Measurements from ENCODE around the gene CYP3A5. TPM values are rescaled to one million over a fixed set of nuclear protein-coding genes. Genes with fewer than 3 reads are reported as not detected.

Gene CYP3A5
- total and polyA plus RNA-seq, 2 of the 13 experiments (the other 11 are each of a cell fraction or from before 2014, with no cell fraction given), result 5.7 to 9.3 TPM

- TF ChIP-seq CREB3 (CRISPR knock-in tag; IDR thresholded peaks at IDR 0.05) (0 out of 2 replicates have a peak, but pooled peaks have one; percentile 84), ZSCAN12 (CRISPR knock-in tag; IDR thresholded peaks at IDR 0.05) (no peak; the same call in 1 of the 2 replicates), ATF6 (CRISPR knock-in tag; conservative IDR thresholded peaks at IDR 0.05) (0 out of 2 replicates have a peak, but pooled peaks have one; percentile 41), MIXL1 (CRISPR knock-in tag; IDR thresholded peaks at IDR 0.05) (0 out of 2 replicates have a peak, but pooled peaks have one; percentile 11), ZFP90 (CRISPR knock-in tag; IDR thresholded peaks at IDR 0.05; ENCODE audit: borderline replicate concordance) (peak; percentile 90; the same call in 1 of the 2 replicates), NR2F6 (IDR thresholded peaks at IDR 0.05) (no peak), NR2F6 (CRISPR knock-in tag; IDR thresholded peaks at IDR 0.05) (peak; percentile 47), ZNF232 (CRISPR knock-in tag; IDR thresholded peaks at IDR 0.05; ENCODE audit: borderline replicate concordance) (no peak), ISL2 (CRISPR knock-in tag; IDR thresholded peaks at IDR 0.05) (peak; percentile 70), SMYD3 (CRISPR knock-in tag; IDR thresholded peaks at IDR 0.05) (0 out of 2 replicates have a peak, but pooled peaks have one; percentile 80), PLRG1 (conservative IDR thresholded peaks at IDR 0.05) (no peak), XRCC5 (optimal IDR thresholded peaks at IDR 0.05; ENCODE audit: low read length) (peak; percentile 88), JDP2 (CRISPR knock-in tag; IDR thresholded peaks at IDR 0.05; ENCODE audit: borderline replicate concordance) (no peak), ZEB1 (IDR thresholded peaks at IDR 0.05; ENCODE audit: insufficient replicate concordance, low read depth) (peak; percentile 45), RARA (CRISPR knock-in tag; IDR thresholded peaks at IDR 0.05) (peak; percentile 26; the same call in 1 of the 2 replicates), TRAFD1 (CRISPR knock-in tag; IDR thresholded peaks at IDR 0.05; ENCODE audit: borderline replicate concordance) (no peak), ZFP36 (IDR thresholded peaks at IDR 0.05; ENCODE audit: borderline replicate concordance, low read depth, low read length, partially characterized antibody) (peak; percentile 100), ZNF331 (CRISPR knock-in tag; IDR thresholded peaks at IDR 0.05) (peak; percentile 28), KAT7 (CRISPR knock-in tag; IDR thresholded peaks at IDR 0.05; ENCODE audit: borderline replicate concordance) (peak; percentile 87; the same call in 1 of the 2 replicates), ZNF251 (CRISPR knock-in tag; IDR thresholded peaks at IDR 0.05) (no peak), REPIN1 (CRISPR knock-in tag; IDR thresholded peaks at IDR 0.05; ENCODE audit: borderline replicate concordance, low read depth) (peak; percentile 97)
- TF ChIP-seq, protein P1, sequence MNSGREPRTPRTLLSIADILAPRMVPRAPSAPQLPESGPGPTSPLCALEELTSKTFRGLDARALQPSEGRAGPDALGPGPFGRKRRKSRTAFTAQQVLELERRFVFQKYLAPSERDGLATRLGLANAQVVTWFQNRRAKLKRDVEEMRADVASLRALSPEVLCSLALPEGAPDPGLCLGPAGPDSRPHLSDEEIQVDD (CRISPR knock-in tag; IDR thresholded peaks at IDR 0.05; ENCODE audit: borderline replicate concordance), result no peak
- TF ChIP-seq, protein P2, sequence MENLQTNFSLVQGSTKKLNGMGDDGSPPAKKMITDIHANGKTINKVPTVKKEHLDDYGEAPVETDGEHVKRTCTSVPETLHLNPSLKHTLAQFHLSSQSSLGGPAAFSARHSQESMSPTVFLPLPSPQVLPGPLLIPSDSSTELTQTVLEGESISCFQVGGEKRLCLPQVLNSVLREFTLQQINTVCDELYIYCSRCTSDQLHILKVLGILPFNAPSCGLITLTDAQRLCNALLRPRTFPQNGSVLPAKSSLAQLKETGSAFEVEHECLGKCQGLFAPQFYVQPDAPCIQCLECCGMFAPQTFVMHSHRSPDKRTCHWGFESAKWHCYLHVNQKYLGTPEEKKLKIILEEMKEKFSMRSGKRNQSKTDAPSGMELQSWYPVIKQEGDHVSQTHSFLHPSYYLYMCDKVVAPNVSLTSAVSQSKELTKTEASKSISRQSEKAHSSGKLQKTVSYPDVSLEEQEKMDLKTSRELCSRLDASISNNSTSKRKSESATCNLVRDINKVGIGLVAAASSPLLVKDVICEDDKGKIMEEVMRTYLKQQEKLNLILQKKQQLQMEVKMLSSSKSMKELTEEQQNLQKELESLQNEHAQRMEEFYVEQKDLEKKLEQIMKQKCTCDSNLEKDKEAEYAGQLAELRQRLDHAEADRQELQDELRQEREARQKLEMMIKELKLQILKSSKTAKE (CRISPR knock-in tag; IDR thresholded peaks at IDR 0.05; ENCODE audit: borderline replicate concordance), result no peak
Observed at GRCh38 chr7:99616359-99617191, 63.2 kb downstream of the CYP3A5 start, which contains the start of gene ZSCAN25 (continued).

Data from HepG2 (cell line).